HUDEP-2 (cell line): Measurements from ENCODE around the gene JADE3.

Experiments used
- DNase-seq, 76 experiments: peaks; one replicate each; lab custom pipeline; 2025; ENCODE audit not compliant: unreplicated experiment in 76 of 76; lab: John Stamatoyannopoulos, UW

JADE3 gene

GRCh38 chrX:46992070-46992469 lies 79.8 kb downstream of the JADE3 start:
- DNase-seq, result no peak

GRCh38 chrX:46994096-46994495 lies 81.9 kb downstream of the JADE3 start:
- DNase-seq, result no peak

- DNase-seq, result no peak
Measured at GRCh38 chrX:47012131-47012530, 99.9 kb downstream of the JADE3 start.

- no peak for DNase-seq
Measured at GRCh38 chrX:47026198-47026597, 114.0 kb downstream of the JADE3 start.

GRCh38 chrX:47030339-47030738 lies 118.1 kb downstream of the JADE3 start:
- peak in 25 of 76 experiments; percentile 0 to 49 (median 23) for DNase-seq

- DNase-seq, result no peak
Measured at GRCh38 chrX:47047989-47048388, 135.8 kb downstream of the JADE3 start.

GRCh38 chrX:47059142-47059874 lies 147.1 kb downstream of the JADE3 start:
- DNase-seq, result no peak

- no peak for DNase-seq
Measured at GRCh38 chrX:47060708-47061107, 148.5 kb downstream of the JADE3 start.

GRCh38 chrX:47061238-47061919 lies 149.2 kb downstream of the JADE3 start:
- DNase-seq, result no peak

GRCh38 chrX:47063179-47063578 lies 151.0 kb downstream of the JADE3 start:
- DNase-seq, result no peak

GRCh38 chrX:47068214-47068613 lies 156.0 kb downstream of the JADE3 start:
- DNase-seq, result no peak

- no peak for DNase-seq
Measured at GRCh38 chrX:47068720-47069119, 156.5 kb downstream of the JADE3 start.

- no peak for DNase-seq
Measured at GRCh38 chrX:47078129-47079043, 166.2 kb downstream of the JADE3 start, which contains the start of gene RGN. Gene RGN, plus strand, starts transcription at chrX:47078443. Its CDS starts 2,702 bp downstream, at chrX:47081145.

- no peak for DNase-seq
Measured at GRCh38 chrX:47080215-47080914, 168.1 kb downstream of the JADE3 start.

- DNase-seq, result no peak
Measured at GRCh38 chrX:47080915-47081236, 168.7 kb downstream of the JADE3 start.

- no peak for DNase-seq
Measured at GRCh38 chrX:47091149-47091775, 179.0 kb downstream of the JADE3 start.

- peak in 4 of 76 experiments; percentile 0 to 9 (median 2) for DNase-seq
Measured at GRCh38 chrX:47093248-47093647, 181.0 kb downstream of the JADE3 start.

- no peak for DNase-seq
Measured at GRCh38 chrX:47093860-47094259, 181.6 kb downstream of the JADE3 start.

GRCh38 chrX:47097018-47097417 lies 184.8 kb downstream of the JADE3 start:
- no peak for DNase-seq
